HPDE6-E6E7 (cell line): ENCODE measurements around the gene TULP1.
A peak's percentile ranks its signal among the peaks of the same experiment; 100 is the strongest.

Source experiments
- DNase-seq: peaks from one replicate; pipeline ENCODE4 v3.0.0; 2011; ENCODE audit warnings: missing footprints; ENCODE audit errors: extremely low spot score

Gene TULP1

DNA sequence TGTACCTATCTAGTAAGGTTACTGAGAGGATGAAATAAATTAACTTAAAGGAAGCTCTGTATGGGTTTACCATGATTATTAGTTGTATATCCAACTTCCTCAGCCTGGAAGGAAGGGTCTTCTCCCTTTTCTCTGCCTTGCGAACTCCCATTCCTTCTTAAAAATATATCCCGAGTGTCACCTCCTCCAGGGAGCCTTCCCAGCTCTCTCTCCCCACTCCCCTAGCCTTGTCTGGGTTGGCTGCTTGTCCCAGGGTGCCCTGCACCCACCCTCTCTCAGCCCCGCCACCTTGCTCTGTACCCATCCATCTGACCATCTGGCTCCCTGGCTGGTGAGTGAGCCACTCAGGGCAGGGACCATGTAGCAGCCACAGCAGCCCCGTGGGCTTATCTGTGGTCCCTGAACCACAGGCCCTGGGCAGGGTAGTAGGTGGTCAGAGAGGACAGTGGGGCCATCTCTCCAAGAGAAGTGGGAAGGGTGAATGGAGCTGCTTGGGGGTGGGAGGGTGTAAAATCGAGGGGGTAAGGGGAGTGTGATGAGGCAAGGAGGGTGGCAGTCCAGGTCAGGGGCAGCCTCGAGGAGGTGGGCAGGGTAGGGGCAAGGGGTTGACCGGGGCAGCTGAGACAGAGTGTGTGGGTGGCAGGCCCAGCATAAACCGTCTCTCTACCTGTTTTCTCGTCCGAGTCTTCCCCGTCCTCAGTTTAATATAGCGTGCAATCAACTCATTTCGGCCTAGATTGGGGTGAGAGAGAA, 28.6 kb downstream of the TULP1 start:
- DNase-seq: no peak

DNA sequence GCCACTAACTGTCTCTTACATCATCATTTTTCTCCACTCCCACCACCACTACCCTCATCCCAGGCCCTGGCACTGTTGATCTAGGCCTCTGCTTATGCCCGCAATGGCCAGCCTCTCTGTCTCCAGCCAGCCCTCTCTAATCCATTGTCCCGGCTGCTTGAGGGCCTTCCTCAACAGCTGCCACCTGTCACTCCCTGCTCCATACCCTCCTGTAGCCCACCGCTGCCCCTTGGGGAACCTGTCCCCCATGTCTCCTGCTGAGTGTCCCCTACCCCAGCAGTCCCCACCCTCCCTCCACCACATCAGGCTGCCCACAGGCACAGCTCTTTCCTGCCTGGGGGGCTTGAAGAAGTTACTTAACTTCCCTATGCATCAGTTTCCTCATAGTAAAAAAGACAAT, 29.2 kb downstream of the TULP1 start:
- DNase-seq: no peak

DNA sequence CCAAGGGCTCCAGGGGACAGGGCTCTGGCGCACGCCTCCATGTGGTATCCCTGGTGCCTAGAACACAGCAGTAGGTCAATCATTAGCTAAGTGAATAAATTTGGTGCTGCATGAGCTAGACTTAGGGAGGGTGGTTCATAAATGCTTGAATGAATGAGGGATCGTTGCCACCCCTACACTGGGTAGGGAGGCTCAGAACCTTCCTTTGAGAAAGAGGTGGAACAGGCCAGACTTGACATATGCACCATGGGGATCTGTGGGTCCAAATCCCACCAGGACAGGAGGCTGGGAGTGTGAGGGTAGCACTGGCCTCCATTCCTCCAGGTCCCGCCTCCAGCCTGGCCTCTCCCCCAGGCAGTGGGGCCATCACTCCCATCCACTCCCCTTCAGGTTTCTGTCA, 29.6 kb downstream of the TULP1 start:
- DNase-seq: no peak

DNA sequence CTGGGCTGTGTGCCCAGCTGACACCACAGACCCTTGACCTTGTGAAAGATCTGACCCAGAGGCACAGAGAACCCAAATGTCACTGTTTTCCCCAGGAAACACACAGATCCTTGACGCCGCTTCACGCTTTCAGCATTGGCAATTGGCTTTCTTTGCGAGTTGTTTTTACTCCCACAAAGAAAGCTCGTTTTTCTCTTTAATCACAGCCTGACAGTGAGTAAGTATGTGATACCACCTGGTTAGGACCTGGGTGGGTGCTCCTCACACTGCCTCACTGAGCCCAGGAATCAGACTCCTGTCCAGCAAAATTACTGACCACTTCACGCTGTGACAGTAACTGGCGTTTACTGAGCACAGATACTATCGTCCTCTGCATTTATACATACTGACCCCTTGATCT, 31.5 kb downstream of the TULP1 start:
- no peak for DNase-seq

DNA sequence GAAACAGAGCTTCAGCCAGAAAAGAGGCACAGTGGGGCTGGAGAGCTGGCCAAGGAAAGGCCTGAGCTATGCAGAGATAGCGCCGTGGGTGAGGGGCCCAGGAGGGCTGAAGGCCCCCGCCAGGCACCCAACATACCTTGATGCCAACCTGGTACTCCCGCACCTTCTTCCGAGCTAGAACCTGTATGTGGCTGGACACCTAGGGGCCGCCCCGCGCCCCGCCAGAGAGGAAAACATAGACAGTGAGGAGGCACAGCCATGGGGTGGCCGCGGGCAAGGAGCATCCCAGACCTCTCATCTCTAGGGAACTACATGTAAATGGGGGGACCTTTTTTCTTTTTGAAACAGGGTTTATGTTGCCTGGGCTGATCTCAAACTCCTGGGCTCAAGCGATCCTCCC, 32.5 kb downstream of the TULP1 start:
- no peak for DNase-seq

DNA sequence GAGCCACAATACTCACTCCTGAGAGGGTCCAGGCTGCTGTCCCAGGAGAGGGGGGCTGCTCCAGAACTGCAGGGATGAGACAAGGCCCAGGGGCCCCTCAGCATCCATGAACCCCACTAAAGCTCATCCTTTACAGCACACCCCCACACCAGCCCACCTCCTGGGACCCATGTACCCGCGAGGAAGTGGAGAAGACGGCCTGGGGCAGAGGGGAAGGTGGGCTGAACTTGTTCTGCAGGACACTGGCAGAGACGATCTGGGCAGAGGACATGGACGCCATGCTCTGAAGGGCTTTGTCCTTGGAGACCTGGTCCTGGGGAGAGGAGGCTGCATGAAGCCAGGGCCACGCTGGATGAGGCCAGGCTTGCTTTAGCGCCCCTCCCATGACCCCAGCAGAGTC, 34.4 kb downstream of the TULP1 start:
- DNase-seq: no peak

DNA sequence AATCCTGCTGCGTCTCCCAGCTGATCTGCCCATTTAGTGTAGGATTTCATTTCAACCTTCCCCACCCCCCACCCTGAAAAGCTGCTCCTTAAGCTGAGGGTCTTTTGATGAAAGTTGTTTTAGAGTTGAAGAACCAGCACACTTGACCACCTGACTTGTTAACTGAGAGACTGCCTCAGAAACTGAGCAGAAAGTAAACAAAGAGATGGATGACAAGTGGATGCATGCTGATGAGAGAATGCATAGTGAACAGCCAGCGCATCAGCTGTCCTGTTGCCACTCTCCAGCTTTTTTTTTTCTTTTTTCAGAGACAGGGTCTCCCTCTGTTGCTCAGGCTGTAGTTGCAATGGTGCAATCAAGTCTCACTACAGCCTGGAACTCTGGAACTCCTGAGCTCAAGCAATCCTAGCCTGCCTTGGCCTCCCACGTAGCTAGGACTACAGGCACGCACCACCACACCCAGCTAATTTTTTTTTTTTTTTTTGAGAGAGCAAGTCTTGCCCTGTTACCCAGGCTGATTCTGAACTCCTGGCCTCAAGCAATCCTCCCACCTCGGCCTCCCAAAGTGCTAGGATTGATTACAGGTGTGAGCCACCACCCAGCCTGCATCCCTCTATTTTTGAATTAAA, 35.0 kb downstream of the TULP1 start:
- no peak for DNase-seq

DNA sequence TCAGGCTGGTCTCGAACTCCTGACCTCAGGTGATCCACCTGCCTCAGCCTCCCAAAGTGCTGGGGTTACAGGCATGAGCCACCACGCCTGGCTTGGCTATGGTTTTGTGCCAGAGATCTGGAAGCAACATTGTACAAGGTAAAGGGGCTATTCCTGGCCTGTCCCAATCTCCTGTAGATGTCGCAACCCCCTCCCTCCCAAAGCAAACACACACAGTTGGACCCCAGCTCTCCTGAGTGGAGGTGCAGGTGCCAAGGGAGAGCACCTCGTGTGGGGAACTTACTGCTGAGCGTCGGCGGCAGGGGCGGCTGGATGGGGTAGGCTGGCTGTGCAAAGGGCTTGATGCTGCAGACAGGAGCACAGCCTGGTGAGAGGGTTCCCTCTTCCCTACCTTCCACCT, 35.7 kb downstream of the TULP1 start:
- DNase-seq: no peak

DNA sequence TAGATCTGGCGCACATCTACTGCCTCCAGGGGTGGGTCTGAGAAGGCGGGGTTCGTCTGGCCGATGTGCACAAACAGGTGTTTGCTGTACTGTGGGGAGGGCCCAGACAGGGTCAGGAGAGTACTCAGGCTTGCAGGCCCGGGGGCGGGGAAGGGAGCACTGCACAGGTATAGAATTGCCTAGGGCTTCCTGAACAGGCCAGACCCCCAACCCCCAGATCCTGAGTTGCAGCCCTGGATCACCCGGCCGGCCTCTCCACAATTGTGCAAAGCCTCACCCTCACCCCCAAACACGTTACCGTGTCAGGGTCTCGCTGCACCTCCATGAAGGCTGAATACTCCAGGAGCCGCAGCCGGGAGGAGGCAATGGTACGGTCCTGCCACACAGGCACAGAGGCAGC, 36.7 kb downstream of the TULP1 start:
- DNase-seq: no peak

DNA sequence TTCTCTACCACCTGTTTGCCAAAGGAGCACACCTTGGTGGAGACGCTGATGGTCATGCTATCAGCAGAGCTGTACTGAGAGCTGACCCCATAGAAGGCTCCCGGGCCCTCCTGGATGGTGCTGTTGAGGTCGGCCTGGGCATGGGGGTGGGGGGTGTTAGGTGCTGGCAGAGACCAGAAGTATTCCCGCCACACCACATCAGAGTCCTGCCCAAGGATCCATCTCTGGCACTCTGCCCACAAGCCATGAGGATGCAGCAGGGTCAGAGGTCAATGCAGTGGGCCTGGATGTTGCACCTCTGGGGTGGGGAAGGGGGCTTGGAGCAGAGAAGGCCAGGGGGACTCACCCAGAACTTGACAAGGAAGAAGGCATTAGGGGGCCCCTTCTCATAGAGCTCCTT, 37.1 kb downstream of the TULP1 start:
- DNase-seq: no peak

DNA sequence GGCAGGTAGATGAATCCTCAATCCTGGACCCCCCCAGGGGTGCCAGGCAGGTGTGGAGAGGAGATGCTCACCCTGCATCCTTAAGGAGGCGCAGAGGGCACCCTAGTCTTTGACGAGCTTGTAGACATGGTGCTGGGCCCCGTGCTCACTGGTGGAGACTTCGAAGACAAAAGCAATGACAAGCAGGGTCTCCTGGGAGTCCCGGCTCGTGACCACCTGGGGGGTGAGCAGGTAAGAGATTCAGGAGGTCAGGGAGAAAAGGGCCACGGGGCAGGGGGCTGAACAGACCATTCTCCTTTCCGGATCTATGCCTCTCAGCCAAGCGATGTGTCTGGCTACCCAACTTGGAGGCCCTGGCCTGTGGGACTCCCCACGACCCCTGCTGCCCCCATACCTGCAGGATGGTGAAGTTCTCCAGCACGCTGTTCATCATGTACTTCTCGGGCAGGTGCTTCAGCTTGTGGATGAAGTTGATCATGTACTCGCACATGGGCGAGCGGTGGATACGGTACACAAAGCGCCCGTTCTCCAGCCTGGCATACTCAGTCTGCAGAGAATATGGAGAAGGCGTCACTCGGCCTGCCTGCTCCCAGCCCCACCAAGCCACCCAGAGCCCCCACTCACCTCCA, 37.6 kb downstream of the TULP1 start:
- DNase-seq: no peak

DNA sequence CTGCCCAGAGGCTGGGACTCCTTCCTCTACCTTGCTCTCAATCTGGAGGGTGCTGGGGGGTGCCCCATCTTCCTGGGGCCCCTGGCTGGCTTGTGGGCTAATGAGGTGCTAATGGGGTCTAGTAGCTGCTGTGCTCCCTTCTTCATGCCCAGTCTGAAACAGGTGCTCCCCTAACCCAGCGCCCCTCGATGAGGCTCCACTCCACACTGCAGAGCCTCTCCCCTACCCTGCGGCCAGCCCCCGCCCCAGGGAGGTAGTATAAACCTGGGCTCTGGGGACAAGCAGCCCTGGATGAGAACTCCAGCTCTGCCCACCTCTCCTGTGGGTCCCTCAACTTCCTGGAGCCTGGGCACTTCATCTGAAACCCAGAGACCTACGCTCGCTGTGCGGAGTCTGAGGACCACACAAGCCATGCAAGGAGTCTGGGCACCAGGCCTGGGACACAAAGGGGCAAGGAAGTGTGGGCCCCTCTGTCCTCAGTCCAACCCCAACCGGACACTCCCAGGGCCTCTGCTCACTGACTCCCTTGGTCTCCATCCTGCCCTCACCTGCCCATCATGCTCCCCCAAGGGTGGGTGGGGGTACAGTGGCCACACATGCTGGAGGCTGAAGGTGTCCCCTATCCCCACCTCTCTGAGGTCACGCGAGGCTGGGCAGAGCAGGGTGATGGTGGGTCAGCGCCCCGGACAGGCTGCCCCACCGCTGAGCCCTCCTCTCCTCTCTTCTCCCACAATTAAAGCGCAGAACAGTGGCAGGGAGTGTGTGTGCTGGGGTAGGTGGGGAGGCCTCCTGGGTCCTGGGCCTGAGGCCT, 38.4 kb downstream of the TULP1 start:
- no peak for DNase-seq

DNA sequence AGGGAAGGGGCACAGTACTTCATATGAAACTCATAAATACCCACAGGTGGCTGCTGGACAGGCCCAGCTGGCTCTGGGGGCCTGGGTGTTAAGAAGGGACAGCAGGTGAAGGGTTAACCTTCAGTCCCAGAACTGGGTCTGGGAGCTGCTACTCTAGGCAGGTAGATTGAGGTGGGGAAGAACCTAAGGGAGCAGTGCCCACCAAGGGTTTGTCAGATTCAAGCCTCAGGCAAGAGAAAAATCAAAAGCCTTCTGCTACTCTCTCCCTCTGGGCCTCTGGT, 38.9 kb downstream of the TULP1 start:
- no peak for DNase-seq

DNA sequence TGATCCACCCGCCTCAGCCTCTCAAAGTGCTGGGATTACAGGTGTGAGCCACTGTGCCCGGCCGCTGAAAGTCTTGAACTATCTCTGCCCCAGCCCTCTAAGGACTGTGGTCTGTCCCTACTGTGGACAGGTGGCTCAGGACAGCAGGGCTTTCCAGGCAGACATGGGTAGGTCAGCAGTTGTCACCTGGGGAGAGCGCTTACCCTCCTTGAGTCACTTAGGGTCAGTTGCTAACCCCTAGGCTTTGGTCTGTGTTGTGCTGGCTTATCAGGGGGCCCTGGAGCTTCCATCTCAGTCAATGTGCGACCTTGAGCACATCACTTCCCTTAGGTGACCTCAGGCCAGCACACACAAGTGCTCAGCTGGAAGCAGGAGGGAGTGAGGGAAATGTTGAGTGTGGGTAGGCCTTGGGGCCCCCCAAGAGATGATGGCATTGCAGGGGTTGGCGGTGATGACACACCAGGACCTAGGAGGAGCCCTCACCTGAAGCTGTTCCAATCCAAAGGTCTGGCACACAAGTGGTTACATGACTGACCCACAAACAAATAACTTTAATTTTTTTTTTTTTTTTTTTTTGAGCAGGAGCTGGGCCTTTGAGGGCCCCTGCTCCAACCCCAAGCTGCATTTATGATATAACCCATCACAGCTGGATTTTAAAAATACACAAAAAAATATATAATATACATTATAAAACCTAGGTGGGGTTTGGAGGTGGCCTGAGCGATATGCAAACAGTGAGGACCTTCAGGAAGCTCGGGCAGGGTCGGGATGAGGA, 39.4 kb downstream of the TULP1 start:
- no peak for DNase-seq

DNA sequence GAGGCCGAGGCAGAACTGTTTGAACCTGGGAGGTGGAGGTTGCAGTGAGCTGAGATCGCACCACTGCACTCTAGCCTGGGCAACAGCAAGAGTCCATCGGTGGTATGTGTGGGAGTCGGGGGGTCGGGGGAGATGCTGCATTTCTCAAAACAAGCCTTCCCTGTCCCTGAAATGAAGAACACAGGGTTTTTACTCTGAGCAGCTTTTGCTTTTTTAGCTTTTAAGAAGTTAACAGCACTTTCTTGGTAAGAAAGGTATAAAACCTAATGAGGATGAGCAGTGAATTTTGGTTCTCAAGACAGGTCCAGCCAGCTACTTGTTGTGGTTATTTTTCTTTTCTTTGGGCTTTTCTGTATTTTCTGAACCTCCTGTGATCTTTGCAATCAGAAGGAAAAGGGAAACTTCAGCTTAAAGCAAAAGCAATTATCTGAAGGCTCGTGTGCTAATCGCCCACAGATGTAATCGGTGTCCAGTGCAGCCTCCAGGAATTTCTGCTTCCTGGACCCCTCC, 40.8 kb downstream of the TULP1 start:
- no peak for DNase-seq

DNA sequence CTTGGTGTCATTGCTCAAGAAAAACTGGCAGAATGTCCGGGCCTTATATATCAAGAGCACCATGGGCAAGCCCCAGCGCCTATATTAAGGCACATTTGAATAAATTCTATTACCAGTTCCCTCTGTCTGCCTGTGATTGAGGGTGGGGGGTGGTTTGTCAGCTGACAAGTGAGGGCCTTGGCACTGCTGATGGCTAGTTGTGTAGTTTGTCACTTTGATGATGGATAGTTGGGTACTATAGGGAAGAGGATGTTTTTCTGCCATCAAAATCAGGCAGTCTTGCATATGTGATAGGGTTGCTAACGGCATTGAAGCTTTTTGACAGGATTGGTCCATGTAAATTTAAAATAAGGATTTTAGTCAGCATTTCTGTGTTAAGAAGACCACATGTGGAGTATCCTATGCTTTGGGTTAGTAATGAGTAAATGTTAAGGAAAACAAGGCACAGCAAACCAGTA, 42.0 kb downstream of the TULP1 start:
- DNase-seq: no peak

DNA sequence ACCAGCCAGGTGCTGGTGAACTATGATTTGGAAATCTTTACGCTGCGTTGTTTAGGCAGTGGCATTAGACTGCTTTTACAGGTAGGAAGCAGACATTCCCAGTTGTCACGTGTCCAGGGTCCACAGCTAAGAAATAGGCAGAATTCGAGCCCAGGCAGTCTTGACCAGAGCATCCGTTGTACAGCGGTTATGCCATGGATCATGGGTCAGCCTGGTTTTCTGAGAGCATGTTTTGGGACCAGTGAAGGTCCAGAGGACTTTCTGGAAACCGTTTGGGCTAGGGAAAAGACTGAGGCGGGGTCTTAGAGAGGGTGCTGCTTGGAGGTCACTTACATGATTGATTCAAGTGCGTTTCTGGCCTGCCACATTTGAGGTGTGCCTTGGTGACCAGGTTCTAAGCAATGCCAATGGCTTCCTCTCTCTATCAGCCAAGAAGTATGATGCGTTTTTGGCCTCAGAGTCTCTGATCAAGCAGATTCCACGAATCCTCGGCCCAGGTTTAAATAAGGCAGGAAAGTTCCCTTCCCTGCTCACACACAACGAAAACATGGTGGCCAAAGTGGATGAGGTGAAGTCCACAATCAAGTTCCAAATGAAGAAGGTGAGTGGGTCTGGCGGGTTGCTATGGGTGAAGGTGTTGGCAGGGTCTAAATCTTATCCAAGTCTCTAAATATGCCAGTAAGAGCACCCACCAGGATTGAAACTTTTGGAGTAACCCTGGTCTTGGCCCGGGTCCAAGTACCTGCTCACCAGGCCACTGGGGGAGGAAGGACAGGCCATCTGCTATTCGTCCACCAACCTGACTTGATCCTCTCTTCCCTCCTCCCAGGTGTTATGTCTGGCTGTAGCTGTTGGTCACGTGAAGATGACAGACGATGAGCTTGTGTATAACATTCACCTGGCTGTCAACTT, 42.7 kb downstream of the TULP1 start:
- DNase-seq: no peak

DNA sequence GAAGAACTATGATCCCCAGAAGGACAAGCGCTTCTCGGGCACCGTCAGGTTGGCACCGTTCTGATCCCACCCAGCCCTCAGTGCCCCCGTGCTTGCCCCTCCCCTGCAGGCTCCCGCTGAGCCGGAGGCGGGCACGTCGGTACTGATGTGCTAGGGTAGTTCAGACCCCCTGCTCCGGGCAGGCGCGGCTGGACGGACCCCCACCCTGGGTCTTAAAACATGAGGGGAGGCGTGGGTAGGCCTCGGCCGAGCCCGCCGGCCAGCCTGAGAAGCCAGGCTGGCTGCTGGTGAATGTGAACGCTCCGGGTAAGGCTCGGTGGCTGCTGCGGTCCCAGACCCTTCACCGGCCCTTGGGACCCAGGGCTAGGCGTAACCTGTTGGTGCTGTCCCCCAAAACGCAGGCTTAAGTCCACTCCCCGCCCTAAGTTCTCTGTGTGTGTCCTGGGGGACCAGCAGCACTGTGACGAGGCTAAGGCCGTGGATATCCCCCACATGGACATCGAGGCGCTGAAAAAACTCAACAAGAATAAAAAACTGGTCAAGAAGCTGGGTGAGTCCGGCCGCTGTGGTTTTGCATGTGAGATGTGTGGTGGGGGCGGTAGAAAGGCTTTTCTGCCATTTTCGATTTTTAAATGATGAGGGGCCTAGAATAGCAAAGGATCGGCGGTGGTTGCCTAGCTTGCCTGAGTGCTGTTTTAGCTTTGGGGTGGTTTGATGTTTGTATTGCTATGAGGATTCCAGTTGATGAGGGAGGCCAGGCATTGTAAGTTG, 43.5 kb downstream of the TULP1 start:
- no peak for DNase-seq

DNA sequence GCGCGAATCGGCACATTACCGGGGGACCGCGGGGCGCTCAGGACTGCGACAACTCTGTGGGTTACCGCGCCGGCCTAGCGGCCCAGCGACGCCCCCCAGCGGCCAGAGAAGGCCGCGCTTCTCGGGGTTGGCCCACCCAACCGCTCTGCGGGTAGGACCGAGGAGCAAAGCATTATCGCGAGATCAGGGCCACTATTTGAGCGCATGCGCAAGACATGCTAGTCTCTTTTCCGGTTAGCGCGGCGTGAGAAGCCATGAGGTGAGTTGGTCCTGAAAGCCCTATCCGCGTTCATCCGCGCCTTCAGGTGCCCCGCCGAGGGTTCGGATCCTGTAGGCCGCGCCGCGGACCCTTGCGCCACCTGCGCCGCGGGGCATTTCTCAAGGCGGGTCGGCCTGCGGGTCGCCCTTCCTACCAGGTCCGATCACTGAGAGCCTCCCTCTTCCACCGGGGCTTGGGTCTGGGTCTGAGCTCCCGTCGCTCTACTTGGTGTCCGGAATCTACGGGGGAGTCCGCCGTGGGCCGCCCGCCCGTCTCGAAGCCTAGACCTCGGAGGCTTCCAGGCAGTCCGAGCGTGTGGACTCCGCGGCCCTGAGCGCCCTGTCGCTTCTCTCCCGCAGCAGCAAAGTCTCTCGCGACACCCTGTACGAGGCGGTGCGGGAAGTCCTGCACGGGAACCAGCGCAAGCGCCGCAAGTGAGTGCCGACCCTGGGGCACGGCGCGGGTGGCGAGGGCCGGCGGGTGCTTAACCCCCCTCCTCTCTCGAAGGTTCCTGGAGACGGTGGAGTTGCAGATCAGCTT, 44.3 kb downstream of the TULP1 start, which contains the start of gene RPL10A:
TSS of gene RPL10A (plus strand) at position 221 of the 799 bp plus-strand sequence. CDS start at position 255, 34 bp downstream.
- peak; percentile 89 for DNase-seq
